CD4-positive, alpha-beta T cell treated with Interleukin-2 at 100 ng/mL for 4 hours (primary cell): ENCODE results near the gene TMPRSS9.
A peak's percentile ranks its signal among the peaks of the same experiment; 100 is the strongest.
"Not testable (repeated sequence)": the region's sequence is repeated elsewhere in the genome, so short reads cannot be mapped to it uniquely, and the experiment has no call there.

ENCODE experiments used
- DNase-seq: peaks from one replicate; pipeline ENCODE4 v3.0.0-alpha.2; 2020; ENCODE audit warnings: low spot score

The TMPRSS9 gene

GRCh38 chr19:2438178-2438577 lies 78.1 kb downstream of the TMPRSS9 start:
- no peak for DNase-seq

GRCh38 chr19:2440515-2440914 lies 80.5 kb downstream of the TMPRSS9 start:
- no peak for DNase-seq

- no peak for DNase-seq
These were observed 81.2 kb downstream of the TMPRSS9 start for GRCh38 chr19:2441096-2441752.

- DNase-seq: no peak
These were observed 83.2 kb downstream of the TMPRSS9 start for GRCh38 chr19:2443116-2443784.

- no peak for DNase-seq
These were observed 83.7 kb downstream of the TMPRSS9 start for GRCh38 chr19:2443785-2444182.

GRCh38 chr19:2444251-2445002 lies 84.4 kb downstream of the TMPRSS9 start:
- DNase-seq: no peak

- DNase-seq: no peak
These were observed 86.3 kb downstream of the TMPRSS9 start for GRCh38 chr19:2446381-2446780.

- no peak for DNase-seq
These were observed 89.0 kb downstream of the TMPRSS9 start for GRCh38 chr19:2449019-2449418.

GRCh38 chr19:2451138-2451537 lies 91.1 kb downstream of the TMPRSS9 start:
- no peak for DNase-seq

GRCh38 chr19:2451741-2452140 lies 91.7 kb downstream of the TMPRSS9 start:
- no peak for DNase-seq

- DNase-seq: no peak
These were observed 93.5 kb downstream of the TMPRSS9 start for GRCh38 chr19:2453431-2454025.

GRCh38 chr19:2454199-2454961 lies 94.3 kb downstream of the TMPRSS9 start:
- no peak for DNase-seq

GRCh38 chr19:2454962-2455850 lies 95.1 kb downstream of the TMPRSS9 start:
- no peak for DNase-seq

- DNase-seq: peak; percentile 28
These were observed 95.9 kb downstream of the TMPRSS9 start for GRCh38 chr19:2455851-2456570.

GRCh38 chr19:2457394-2458037 lies 97.5 kb downstream of the TMPRSS9 start:
- no peak for DNase-seq

GRCh38 chr19:2458054-2458453 lies 98.0 kb downstream of the TMPRSS9 start:
- DNase-seq: no peak

- DNase-seq: not testable (repeated sequence)
These were observed 98.7 kb downstream of the TMPRSS9 start for GRCh38 chr19:2458776-2459175.

- no peak for DNase-seq
These were observed 100.2 kb downstream of the TMPRSS9 start for GRCh38 chr19:2460245-2460644.

- peak; percentile 55 for DNase-seq
These were observed 101.9 kb downstream of the TMPRSS9 start for GRCh38 chr19:2461751-2462634.
